Measurements from ENCODE around the gene FLYWCH2. TPM values are rescaled to one million over a fixed set of nuclear protein-coding genes. Genes with fewer than 3 reads are reported as not detected.

Gene FLYWCH2
- total RNA-seq, 1 experiment from 2014 or later, result 33.7 TPM

DNA sequence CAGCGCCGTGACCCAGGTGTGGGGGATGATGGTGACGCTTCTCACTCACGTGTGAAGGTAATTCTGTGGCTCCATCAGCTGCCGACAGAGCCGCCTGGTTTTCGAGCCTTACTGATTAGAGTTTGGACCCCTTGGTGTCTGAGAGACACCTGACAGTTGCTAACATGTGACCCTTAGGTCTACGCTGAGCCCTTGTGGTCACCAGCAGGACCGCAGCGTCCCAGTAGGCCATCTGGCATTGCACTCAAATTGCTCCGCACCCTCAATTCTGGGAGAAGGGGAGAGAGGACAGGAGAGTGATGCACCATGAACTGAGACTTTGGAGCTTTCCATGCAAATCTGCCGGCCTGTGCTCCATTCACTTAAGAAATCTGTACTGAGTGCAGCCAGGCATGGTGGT is 31.2 kb downstream of the FLYWCH2 start:
- ChIA-PET CTCF (interaction anchor here (3.3 kb wide), 1 partner anchor 13 kb away, joined by 16 read pairs; no protein-coding TSS in a partner anchor), POLR2A (interaction anchor here (3.5 kb wide), 1 partner anchor 8 kb away, joined by 39 read pairs; no protein-coding TSS in a partner anchor), RAD21 (ENCODE audit: low non-redundant PET in 1 of 2, low total read pairs in 2 of 2, uncharacterized antibody in 2 of 2, unreplicated experiment in 2 of 2) (no interaction called here)
- no peak for TF ChIP-seq EZH2 (IDR thresholded peaks at IDR 0.05)
- TF ChIP-seq, protein P1, sequence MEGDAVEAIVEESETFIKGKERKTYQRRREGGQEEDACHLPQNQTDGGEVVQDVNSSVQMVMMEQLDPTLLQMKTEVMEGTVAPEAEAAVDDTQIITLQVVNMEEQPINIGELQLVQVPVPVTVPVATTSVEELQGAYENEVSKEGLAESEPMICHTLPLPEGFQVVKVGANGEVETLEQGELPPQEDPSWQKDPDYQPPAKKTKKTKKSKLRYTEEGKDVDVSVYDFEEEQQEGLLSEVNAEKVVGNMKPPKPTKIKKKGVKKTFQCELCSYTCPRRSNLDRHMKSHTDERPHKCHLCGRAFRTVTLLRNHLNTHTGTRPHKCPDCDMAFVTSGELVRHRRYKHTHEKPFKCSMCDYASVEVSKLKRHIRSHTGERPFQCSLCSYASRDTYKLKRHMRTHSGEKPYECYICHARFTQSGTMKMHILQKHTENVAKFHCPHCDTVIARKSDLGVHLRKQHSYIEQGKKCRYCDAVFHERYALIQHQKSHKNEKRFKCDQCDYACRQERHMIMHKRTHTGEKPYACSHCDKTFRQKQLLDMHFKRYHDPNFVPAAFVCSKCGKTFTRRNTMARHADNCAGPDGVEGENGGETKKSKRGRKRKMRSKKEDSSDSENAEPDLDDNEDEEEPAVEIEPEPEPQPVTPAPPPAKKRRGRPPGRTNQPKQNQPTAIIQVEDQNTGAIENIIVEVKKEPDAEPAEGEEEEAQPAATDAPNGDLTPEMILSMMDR (IDR thresholded peaks at IDR 0.05 in 2 of 3, conservative IDR thresholded peaks at IDR 0.05 in 1 of 3; ENCODE audit: borderline replicate concordance in 1 of 3, insufficient read depth in 1 of 3, low read depth in 2 of 3, low read length in 2 of 3), result peak in 1 of 3 experiments; percentile 21; a peak in 2 of 6 replicates
- Histone ChIP-seq H2AFZ (ENCODE audit: low read depth, low read length, poor library complexity, severe bottlenecking) (no peak overlapping the region), H4K20me1 (ENCODE audit: insufficient read depth) (no peaks in the 10 kb centered on the region), H3K4me2 (ENCODE audit: low read length) (no peak overlapping the region), H3K36me3 (ENCODE audit: control insufficient read depth in 1 of 2, insufficient read depth in 2 of 2, low read length in 2 of 2) (no peaks in the 10 kb centered on the region), H3K27ac (ENCODE audit: low read depth, low read length) (peak overlapping the region; percentile 33), H3K4me3 (replicated peaks in 1 of 2; ENCODE audit: low read depth in 1 of 2, low read length in 2 of 2) (no peak overlapping the region), H3K9ac (ENCODE audit: low read length) (no peak overlapping the region), H3K9me3 (ENCODE audit: control insufficient read depth in 1 of 2, insufficient read depth in 1 of 2, low read depth in 1 of 2, low read length in 2 of 2) (no peaks in the 10 kb centered on the region), H3K4me1 (ENCODE audit: control insufficient read depth in 1 of 2, insufficient read depth in 2 of 2, low read length in 2 of 2) (peaks cover 35 to 61% of the 10 kb centered on the region in 2 experiments), H3K27me3 (ENCODE audit: insufficient read depth, low read length) (no peaks in the 10 kb centered on the region), H3K79me2 (ENCODE audit: insufficient read depth, low read length) (peaks cover 12% of the 10 kb centered on the region), H3K9me2 (ENCODE audit: insufficient read depth) (no peaks in the 10 kb centered on the region)
- BruUV-seq (replicated peaks), result no TSS peak
- intact Hi-C loops (cut with micrococcal nuclease), result no loop called here
- DNase-seq (ENCODE audit: low read depth, low spot score), result no peak
- no peak for ATAC-seq

- Histone ChIP-seq H3K27ac (ENCODE audit: low read depth, low read length) (peak overlapping the region; percentile 80), H2AFZ (ENCODE audit: low read depth, low read length, poor library complexity, severe bottlenecking) (no peak overlapping the region), H3K9ac (ENCODE audit: low read length) (peak overlapping the region; percentile 60), H3K36me3 (ENCODE audit: control insufficient read depth in 1 of 2, insufficient read depth in 2 of 2, low read length in 2 of 2) (no peaks in the 10 kb centered on the region; a peak in 1 of 4 replicates), H3K9me3 (ENCODE audit: control insufficient read depth in 1 of 2, insufficient read depth in 1 of 2, low read depth in 1 of 2, low read length in 2 of 2) (no peaks in the 10 kb centered on the region), H3K4me1 (ENCODE audit: control insufficient read depth in 1 of 2, insufficient read depth in 2 of 2, low read length in 2 of 2) (peaks cover 35 to 67% of the 10 kb centered on the region in 2 experiments), H4K20me1 (ENCODE audit: insufficient read depth) (no peaks in the 10 kb centered on the region), H3K4me2 (ENCODE audit: low read length) (peak overlapping the region; percentile 70), H3K27me3 (ENCODE audit: insufficient read depth, low read length) (no peaks in the 10 kb centered on the region), H3K79me2 (ENCODE audit: insufficient read depth, low read length) (peaks cover 12% of the 10 kb centered on the region), H3K4me3 (replicated peaks in 1 of 2; ENCODE audit: low read depth in 1 of 2, low read length in 2 of 2) (peak overlapping the region in 1 of 2 experiments; percentile 16; a peak in 2 of 4 replicates), H3K9me2 (ENCODE audit: insufficient read depth) (no peaks in the 10 kb centered on the region)
- TSS peak; percentile 98 for BruUV-seq (replicated peaks)
- DNase-seq (ENCODE audit: low read depth, low spot score) (no peak), ATAC-seq (no peak)
- ChIA-PET RAD21 (ENCODE audit: low non-redundant PET in 1 of 2, low total read pairs in 2 of 2, uncharacterized antibody in 2 of 2, unreplicated experiment in 2 of 2) (no interaction called here), POLR2A (interaction anchor here (1.0 to 3.5 kb wide), 3 partner anchors 8 to 47 kb away, joined by 4 to 39 read pairs (median 5); no protein-coding TSS in a partner anchor), CTCF (interaction anchor here (1.0 to 3.3 kb wide), 5 partner anchors 8 to 76 kb away, joined by 3 to 16 read pairs (median 6); no protein-coding TSS in a partner anchor)
- peak; percentile 37; the same call in 1 of the 2 replicates for TF ChIP-seq EGR1 (IDR thresholded peaks at IDR 0.05; ENCODE audit: low read depth)
- TF ChIP-seq YY1 (IDR thresholded peaks at IDR 0.05; ENCODE audit: extremely low read depth, insufficient replicate concordance, low read depth, low read length), result no peak
- intact Hi-C loops (cut with micrococcal nuclease), result no loop called here
Measured at GRCh38 chr16:2915196-2915929, 32.3 kb downstream of the FLYWCH2 start.
